ENCODE measurements around the gene ZMYND11. TPM values are rescaled to one million over a fixed set of nuclear protein-coding genes. Genes with fewer than 3 reads are reported as not detected.

Gene ZMYND11
- total and polyA plus RNA-seq, 2 of the 13 experiments (the other 11 are each of a cell fraction or from before 2014, with no cell fraction given): 17.5 to 38.7 TPM

GRCh38 chr10:260819-261429 lies 125.7 kb downstream of the ZMYND11 start (continued):
- TF ChIP-seq ERF (CRISPR knock-in tag; IDR thresholded peaks at IDR 0.05) (no peak), LBX2 (CRISPR knock-in tag; IDR thresholded peaks at IDR 0.05; ENCODE audit: borderline replicate concordance) (no peak), SNAPC2 (CRISPR knock-in tag; IDR thresholded peaks at IDR 0.05) (no peak), ZNF615 (CRISPR knock-in tag; IDR thresholded peaks at IDR 0.05; ENCODE audit: borderline replicate concordance) (no peak), ZBED4 (CRISPR knock-in tag; IDR thresholded peaks at IDR 0.05; ENCODE audit: borderline replicate concordance) (no peak), TSC22D2 (CRISPR knock-in tag; IDR thresholded peaks at IDR 0.05; ENCODE audit: borderline replicate concordance) (no peak), ZGPAT (CRISPR knock-in tag; IDR thresholded peaks at IDR 0.05) (no peak)
- TF ChIP-seq, protein P1, sequence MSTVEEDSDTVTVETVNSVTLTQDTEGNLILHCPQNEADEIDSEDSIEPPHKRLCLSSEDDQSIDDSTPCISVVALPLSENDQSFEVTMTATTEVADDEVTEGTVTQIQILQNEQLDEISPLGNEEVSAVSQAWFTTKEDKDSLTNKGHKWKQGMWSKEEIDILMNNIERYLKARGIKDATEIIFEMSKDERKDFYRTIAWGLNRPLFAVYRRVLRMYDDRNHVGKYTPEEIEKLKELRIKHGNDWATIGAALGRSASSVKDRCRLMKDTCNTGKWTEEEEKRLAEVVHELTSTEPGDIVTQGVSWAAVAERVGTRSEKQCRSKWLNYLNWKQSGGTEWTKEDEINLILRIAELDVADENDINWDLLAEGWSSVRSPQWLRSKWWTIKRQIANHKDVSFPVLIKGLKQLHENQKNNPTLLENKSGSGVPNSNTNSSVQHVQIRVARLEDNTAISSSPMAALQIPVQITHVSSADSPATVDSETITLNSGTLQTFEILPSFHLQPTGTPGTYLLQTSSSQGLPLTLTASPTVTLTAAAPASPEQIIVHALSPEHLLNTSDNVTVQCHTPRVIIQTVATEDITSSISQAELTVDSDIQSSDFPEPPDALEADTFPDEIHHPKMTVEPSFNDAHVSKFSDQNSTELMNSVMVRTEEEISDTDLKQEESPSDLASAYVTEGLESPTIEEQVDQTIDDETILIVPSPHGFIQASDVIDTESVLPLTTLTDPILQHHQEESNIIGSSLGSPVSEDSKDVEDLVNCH (CRISPR knock-in tag; IDR thresholded peaks at IDR 0.05): no peak
- TF ChIP-seq, protein P2, sequence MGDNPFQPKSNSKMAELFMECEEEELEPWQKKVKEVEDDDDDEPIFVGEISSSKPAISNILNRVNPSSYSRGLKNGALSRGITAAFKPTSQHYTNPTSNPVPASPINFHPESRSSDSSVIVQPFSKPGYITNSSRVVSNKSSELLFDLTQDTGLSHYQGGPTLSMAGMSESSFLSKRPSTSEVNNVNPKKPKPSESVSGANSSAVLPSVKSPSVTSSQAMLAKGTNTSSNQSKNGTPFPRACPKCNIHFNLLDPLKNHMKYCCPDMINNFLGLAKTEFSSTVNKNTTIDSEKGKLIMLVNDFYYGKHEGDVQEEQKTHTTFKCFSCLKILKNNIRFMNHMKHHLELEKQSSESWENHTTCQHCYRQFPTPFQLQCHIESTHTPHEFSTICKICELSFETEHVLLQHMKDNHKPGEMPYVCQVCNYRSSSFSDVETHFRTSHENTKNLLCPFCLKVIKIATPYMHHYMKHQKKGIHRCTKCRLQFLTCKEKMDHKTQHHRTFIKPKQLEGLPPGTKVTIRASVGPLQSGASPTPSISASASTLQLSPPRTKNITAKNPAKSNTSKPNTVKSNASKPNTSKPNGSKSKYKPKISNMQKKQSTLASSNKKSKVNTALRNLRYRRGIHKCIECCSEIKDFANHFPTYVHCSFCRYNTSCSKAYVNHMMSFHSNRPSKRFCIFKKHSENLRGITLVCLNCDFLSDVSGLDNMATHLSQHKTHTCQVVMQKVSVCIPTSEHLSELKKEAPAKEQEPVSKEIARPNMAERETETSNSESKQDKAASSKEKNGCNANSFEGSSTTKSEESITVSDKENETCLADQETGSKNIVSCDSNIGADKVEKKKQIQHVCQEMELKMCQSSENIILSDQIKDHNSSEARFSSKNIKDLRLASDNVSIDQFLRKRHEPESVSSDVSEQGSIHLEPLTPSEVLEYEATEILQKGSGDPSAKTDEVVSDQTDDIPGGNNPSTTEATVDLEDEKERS (CRISPR knock-in tag; IDR thresholded peaks at IDR 0.05): no peak
- TF ChIP-seq, protein P3, sequence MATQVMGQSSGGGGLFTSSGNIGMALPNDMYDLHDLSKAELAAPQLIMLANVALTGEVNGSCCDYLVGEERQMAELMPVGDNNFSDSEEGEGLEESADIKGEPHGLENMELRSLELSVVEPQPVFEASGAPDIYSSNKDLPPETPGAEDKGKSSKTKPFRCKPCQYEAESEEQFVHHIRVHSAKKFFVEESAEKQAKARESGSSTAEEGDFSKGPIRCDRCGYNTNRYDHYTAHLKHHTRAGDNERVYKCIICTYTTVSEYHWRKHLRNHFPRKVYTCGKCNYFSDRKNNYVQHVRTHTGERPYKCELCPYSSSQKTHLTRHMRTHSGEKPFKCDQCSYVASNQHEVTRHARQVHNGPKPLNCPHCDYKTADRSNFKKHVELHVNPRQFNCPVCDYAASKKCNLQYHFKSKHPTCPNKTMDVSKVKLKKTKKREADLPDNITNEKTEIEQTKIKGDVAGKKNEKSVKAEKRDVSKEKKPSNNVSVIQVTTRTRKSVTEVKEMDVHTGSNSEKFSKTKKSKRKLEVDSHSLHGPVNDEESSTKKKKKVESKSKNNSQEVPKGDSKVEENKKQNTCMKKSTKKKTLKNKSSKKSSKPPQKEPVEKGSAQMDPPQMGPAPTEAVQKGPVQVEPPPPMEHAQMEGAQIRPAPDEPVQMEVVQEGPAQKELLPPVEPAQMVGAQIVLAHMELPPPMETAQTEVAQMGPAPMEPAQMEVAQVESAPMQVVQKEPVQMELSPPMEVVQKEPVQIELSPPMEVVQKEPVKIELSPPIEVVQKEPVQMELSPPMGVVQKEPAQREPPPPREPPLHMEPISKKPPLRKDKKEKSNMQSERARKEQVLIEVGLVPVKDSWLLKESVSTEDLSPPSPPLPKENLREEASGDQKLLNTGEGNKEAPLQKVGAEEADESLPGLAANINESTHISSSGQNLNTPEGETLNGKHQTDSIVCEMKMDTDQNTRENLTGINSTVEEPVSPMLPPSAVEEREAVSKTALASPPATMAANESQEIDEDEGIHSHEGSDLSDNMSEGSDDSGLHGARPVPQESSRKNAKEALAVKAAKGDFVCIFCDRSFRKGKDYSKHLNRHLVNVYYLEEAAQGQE (IDR thresholded peaks at IDR 0.05; ENCODE audit: borderline replicate concordance in 1 of 2, low read depth in 1 of 2, low read length in 2 of 2): no peak

Data from HepG2 (cell line).